Smooth muscle cell (in vitro differentiated cells): ENCODE results near the gene SNAPC3. TPM values are rescaled to one million over a fixed set of nuclear protein-coding genes. Genes with fewer than 3 reads are reported as not detected.

Experiments
- DNase-seq: peaks from one replicate; lab custom pipeline; 2025; ENCODE audit not compliant: unreplicated experiment; lab: John Stamatoyannopoulos, UW
- H2AFZ ChIP-seq: fragments of 200-600 bp; sonication (generic); 2 replicates; pipeline ENCODE4 v1.6.0; 2016; ENCODE audit warnings: antibody characterized with exemption, low read depth, mild to moderate bottlenecking
- H3F3A ChIP-seq: fragments of 200-600 bp; sonication (generic); 2 replicates; pipeline ENCODE4 v1.6.0; 2017; ENCODE audit warnings: antibody characterized with exemption, low read depth
- H3K27ac ChIP-seq: fragments of 200-600 bp; sonication (generic); 2 replicates; pipeline ENCODE4 v1.5.1; 2016; ENCODE audit warnings: low read depth, mild to moderate bottlenecking
- H3K27me3 ChIP-seq: fragments of 200-600 bp; sonication (generic); 2 replicates; pipeline ENCODE4 v1.6.1; 2016; ENCODE audit warnings: low read depth, mild to moderate bottlenecking
- H3K36me3 ChIP-seq: fragments of 200-600 bp; sonication (generic); 2 replicates; pipeline ENCODE4 v1.5.1; 2016; ENCODE audit warnings: low read depth
- H3K4me1 ChIP-seq: fragments of 200-600 bp; sonication (generic); 2 replicates; pipeline ENCODE4 v1.5.1; 2016; ENCODE audit warnings: low read depth
- H3K4me2 ChIP-seq: fragments of 200-600 bp; sonication (generic); 2 replicates; pipeline ENCODE4 v1.6.0; 2016; ENCODE audit warnings: mild to moderate bottlenecking
- H3K4me3 ChIP-seq: fragments of 200-600 bp; sonication (generic); 2 replicates; pipeline ENCODE4 v1.5.1; 2016; ENCODE audit warnings: mild to moderate bottlenecking
- H3K79me2 ChIP-seq: fragments of 200-600 bp; sonication (generic); 2 replicates; pipeline ENCODE4 v1.6.0; 2016; ENCODE audit warnings: low read depth, mild to moderate bottlenecking
- H3K9ac ChIP-seq: fragments of 200-600 bp; sonication (generic); 2 replicates; pipeline ENCODE4 v1.6.0; 2016; ENCODE audit warnings: low read depth
- H3K9me3 ChIP-seq: fragments of 200-600 bp; sonication (generic); replicated peaks from 2 replicates; pipeline ENCODE4 v1.5.1; 2016; ENCODE audit warnings: low read depth
- H4K20me1 ChIP-seq: fragments of 200-600 bp; sonication (generic); 2 replicates; pipeline ENCODE4 v1.6.0; 2016; ENCODE audit warnings: low read depth
- WGBS: methylation state at CpG from one replicate; pipeline ENCODE4 v1.1.7; 2016; ENCODE audit warnings: low lambda C conversion rate; 5-methylcytosine and 5-hydroxymethylcytosine counted together
- polyA plus RNA-seq: library from polyadenylated mRNA; unstranded; fragments of >200 nt; fragmentation: Nextera tagmentation; extraction: Ambion mirVana; gene quantifications from 2 replicates; pipeline ENCODE4 v1.2.1, GENCODE V29; 2016
- small RNA-seq: library from RNA; depleted of rRNA; stranded (forward); fragments of <200 nt; gene quantifications from one replicate; pipeline ENCODE3, GENCODE V24; 2014
- total RNA-seq: library from RNA; depleted of rRNA; stranded (reverse); fragments of >200 nt; gene quantifications from 2 replicates; pipeline ENCODE4 v1.2.3, GENCODE V29; 2014
- TF ChIP-seq, protein P1 (sequence below): fragments of 200-600 bp; sonication (generic); IDR thresholded peaks from 2 replicates; pipeline ENCODE4 v1.5.1; 2017; ENCODE audit warnings: borderline replicate concordance, mild to moderate bottlenecking, antibody characterized with exemption; ENCODE audit not compliant: insufficient read depth, poor library complexity, severe bottlenecking

The SNAPC3 gene
- total and polyA plus RNA-seq, 2 experiments from 2014 or later = 25.0 to 53.7 TPM

DNA sequence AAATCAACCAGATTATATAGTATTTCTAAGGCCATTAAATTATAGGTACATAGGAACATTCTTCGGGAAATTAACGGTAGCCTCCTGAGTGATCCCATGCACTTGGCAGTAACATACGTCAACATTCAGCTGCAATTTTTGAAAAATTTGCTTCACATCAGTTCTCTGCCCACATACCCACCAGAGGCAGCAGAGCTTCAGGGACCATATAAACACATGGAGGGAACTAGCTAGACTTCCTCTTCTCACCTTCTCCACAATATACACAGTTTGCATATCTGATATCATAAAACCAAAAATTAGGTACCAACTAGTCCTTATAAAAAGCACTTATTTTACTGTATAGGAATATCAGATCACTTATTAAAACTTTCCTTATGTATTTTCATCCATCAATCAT, 83.2 kb downstream of the SNAPC3 start:
- peaks cover 9% of the 10 kb centered on the region for H3K4me1 ChIP-seq
- no peaks in the 10 kb centered on the region for H3K9me3 ChIP-seq
- WGBS = 98% methylated on average over 3 of the region's 3 CpGs
- no peak overlapping the region for H3K27ac ChIP-seq
- no peaks in the 10 kb centered on the region for H3K27me3 ChIP-seq
- H3K79me2 ChIP-seq = peaks cover 30% of the 10 kb centered on the region
- TF ChIP-seq, protein P1, sequence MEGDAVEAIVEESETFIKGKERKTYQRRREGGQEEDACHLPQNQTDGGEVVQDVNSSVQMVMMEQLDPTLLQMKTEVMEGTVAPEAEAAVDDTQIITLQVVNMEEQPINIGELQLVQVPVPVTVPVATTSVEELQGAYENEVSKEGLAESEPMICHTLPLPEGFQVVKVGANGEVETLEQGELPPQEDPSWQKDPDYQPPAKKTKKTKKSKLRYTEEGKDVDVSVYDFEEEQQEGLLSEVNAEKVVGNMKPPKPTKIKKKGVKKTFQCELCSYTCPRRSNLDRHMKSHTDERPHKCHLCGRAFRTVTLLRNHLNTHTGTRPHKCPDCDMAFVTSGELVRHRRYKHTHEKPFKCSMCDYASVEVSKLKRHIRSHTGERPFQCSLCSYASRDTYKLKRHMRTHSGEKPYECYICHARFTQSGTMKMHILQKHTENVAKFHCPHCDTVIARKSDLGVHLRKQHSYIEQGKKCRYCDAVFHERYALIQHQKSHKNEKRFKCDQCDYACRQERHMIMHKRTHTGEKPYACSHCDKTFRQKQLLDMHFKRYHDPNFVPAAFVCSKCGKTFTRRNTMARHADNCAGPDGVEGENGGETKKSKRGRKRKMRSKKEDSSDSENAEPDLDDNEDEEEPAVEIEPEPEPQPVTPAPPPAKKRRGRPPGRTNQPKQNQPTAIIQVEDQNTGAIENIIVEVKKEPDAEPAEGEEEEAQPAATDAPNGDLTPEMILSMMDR = no peak
- H4K20me1 ChIP-seq = no peaks in the 10 kb centered on the region
- no peak overlapping the region for H2AFZ ChIP-seq
- no peak overlapping the region for H3K4me2 ChIP-seq
- no peak overlapping the region for H3K9ac ChIP-seq
- H3F3A ChIP-seq = no peaks in the 10 kb centered on the region
- no peak overlapping the region for H3K4me3 ChIP-seq
- DNase-seq = no peak
- H3K36me3 ChIP-seq = peaks cover 4% of the 10 kb centered on the region

DNA sequence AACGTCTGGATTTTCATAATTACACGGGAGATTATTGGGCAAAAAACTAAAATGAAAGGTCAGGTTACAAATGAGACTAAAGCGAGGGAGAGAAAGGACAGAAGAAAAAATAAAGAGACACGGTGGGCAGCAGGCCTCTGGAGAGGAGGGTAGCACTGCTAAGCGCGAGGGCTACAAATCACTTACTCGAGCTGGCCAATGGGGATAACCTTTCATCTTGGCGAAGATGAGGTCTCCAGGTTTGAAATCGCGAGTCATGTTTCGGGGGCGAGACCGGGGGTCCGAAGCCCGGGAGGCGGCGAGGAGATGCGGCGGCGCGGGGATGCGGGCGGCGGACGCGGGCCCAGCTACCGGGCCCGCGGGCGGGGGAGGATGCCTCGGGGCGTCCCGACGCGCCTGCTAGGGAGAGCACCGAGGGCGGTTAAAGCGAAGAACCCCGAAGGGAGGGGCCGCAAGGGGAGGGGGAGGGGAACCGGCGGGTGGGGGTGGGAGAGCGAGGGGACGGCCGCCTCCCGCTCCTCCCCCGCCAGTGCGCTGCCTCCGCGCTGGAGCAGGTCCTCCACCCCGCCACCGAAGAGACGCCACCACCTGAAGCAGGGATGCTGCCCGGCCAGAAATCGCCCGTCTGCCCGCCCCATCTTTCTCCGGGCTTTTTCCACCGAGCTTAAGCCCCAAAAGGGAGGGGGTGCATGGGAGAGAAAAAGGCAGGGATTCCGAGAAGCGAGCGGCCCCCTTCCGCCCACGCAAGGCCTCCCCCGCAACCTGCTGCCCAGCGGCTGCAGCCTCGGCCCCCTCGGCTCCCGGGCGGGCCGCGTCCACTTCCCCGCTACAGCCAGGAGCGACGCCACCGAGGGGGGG, 87.5 kb downstream of the SNAPC3 start:
- peak overlapping the region; percentile 92 for H3K4me2 ChIP-seq
- H3K4me1 ChIP-seq = peaks cover 26% of the 10 kb centered on the region
- H3K79me2 ChIP-seq = peaks cover 26% of the 10 kb centered on the region
- peak overlapping the region; percentile 98 for H3K9ac ChIP-seq
- 1% methylated on average over 48 of the region's 76 CpGs for WGBS
- H3K27ac ChIP-seq = no peak overlapping the region
- peak overlapping the region; percentile 98 for H3K4me3 ChIP-seq
- H3K9me3 ChIP-seq = no peaks in the 10 kb centered on the region
- H3F3A ChIP-seq = peaks cover 9% of the 10 kb centered on the region
- H3K27me3 ChIP-seq = no peaks in the 10 kb centered on the region
- H3K36me3 ChIP-seq = peaks cover 4% of the 10 kb centered on the region
- TF ChIP-seq, protein P1 = no peak
- peak overlapping the region; percentile 99 for H2AFZ ChIP-seq
- no peak for DNase-seq
- no peaks in the 10 kb centered on the region for H4K20me1 ChIP-seq

DNA sequence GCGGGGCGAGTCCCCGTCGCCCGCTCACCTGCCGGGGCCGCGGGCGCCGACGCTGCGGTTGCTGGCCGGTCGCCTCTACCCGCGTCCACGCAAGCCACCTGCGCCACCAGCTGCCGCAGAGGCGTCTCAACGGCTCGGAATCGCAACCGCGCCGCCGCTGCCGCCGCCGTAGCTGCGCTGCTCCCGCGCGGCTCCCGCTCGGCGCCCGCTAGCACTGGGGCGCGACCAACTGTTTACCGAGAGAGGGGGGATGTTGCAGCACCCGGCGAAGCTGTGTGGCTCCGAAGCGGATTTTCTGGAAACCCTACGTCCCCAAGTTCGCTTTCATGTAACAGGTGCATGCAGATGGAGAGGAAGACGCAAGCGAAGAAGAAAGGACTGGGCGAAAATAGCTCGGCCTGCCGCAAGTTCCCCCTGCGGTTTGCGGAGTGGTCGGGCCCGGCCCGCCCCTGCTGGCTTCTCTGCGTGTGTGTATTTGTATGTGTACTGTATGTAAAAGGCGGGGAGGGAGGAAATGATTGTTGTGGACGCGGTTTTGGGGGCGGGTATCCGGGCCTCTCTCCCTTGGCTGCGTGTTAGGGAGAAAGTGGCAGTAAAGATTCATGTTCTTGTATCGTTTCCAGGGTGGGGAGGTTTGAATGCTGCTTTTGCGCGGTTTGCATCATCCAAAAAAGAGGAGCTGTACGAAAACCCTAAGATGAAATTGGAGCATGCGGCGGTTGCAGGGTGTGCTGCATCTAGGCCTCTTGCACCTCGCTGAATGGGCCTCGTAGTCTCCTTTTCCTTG, 88.3 kb downstream of the SNAPC3 start, which contains the start of gene PSIP1:
Gene PSIP1 (minus strand): TSS at position 182 of the 787 bp plus-strand sequence. CDS start 782 bp downstream, outside the sequence.
- DNase-seq = peak; percentile 77
- peak within 1 kb of the TSS; percentile 98 for H3K9ac ChIP-seq
- H3K79me2 ChIP-seq = peaks cover 23% of the 10 kb centered on the region
- H2AFZ ChIP-seq = peak within 1 kb of the TSS; percentile 99
- H3K4me1 ChIP-seq = peaks cover 26% of the 10 kb centered on the region
- H3K36me3 ChIP-seq = peaks cover under 1% of the 10 kb centered on the region
- peak within 1 kb of the TSS; percentile 96 for H3K27ac ChIP-seq
- TF ChIP-seq, protein P1 = no peak
- H4K20me1 ChIP-seq = no peaks in the 10 kb centered on the region
- under 1% methylated on average over 72 of the region's 72 CpGs for WGBS
- no peaks in the 10 kb centered on the region for H3K27me3 ChIP-seq
- peak within 1 kb of the TSS; percentile 98 for H3K4me3 ChIP-seq
- H3F3A ChIP-seq = peaks cover 9% of the 10 kb centered on the region
- no peaks in the 10 kb centered on the region for H3K9me3 ChIP-seq
- H3K4me2 ChIP-seq = peak within 1 kb of the TSS; percentile 92

Small RNA genes within 50 kb of the gene (small RNA-seq; reads per million reads assigned to genes)
- not detected for gene RNU6-319P

Other genes with a start within 250 kb of the SNAPC3 start
- 12.1 and 13.3 TPM in 2 replicates for gene TTC39B, start 115.7 kb upstream of the SNAPC3 start, total RNA-seq
- 3.5 and 3.8 TPM in 2 replicates for gene TTC39B, start 115.7 kb upstream of the SNAPC3 start, polyA plus RNA-seq
- 25.1 and 32.9 TPM in 2 replicates for gene PSIP1, start 88.1 kb downstream of the SNAPC3 start, total RNA-seq
- 31.0 and 31.9 TPM in 2 replicates for gene PSIP1, start 88.1 kb downstream of the SNAPC3 start, polyA plus RNA-seq
- gene CCDC171, start 130.2 kb downstream of the SNAPC3 start, total RNA-seq = 2.3 and 4.3 TPM in 2 replicates
- gene CCDC171, start 130.2 kb downstream of the SNAPC3 start, polyA plus RNA-seq = 0.46 and 1.1 TPM in 2 replicates